Tibial artery (tissue), 4 donors: Measurements from ENCODE around the gene UNC5CL.
A peak's percentile ranks its signal among the peaks of the same experiment; 100 is the strongest.

ENCODE experiments used
- DNase-seq, 2 donors: peaks; one replicate each; pipeline ENCODE4 v3.0.0-alpha.2; 2019
- H3K27ac ChIP-seq, 2 donors: fragments of 200-600 bp; sonication (generic) in 1 of 2; 1 replicate in 1 of 2; 2 replicates in 1 of 2; pipeline ENCODE4 v1.5.1; 2018 to 2019; ENCODE audit warnings: mild to moderate bottlenecking in 1 of 2
- H3K27me3 ChIP-seq, 2 donors: fragments of 200-600 bp; sonication (generic) in 1 of 2; one replicate each; pipeline versions ENCODE4 v1.5.1 to v1.6.0; 2016 to 2019
- H3K36me3 ChIP-seq, 3 donors: fragments of 200-600 bp; sonication (generic) in 2 of 3; one replicate each; pipeline ENCODE4 v1.5.1; 2016 to 2019; ENCODE audit warnings: mild to moderate bottlenecking in 2 of 3
- H3K4me1 ChIP-seq, 4 donors: fragments of 200-600 bp; sonication (generic) in 2 of 4; 1 replicate in 3 of 4; 2 replicates in 1 of 4; pipeline ENCODE4 v1.5.1; 2016 to 2019
- H3K4me3 ChIP-seq, 2 donors: fragments of 200-600 bp; sonication (generic) in 1 of 2; 1 replicate in 1 of 2; 2 replicates in 1 of 2; pipeline ENCODE4 v1.5.1; 2018 to 2019; ENCODE audit warnings: mild to moderate bottlenecking in 2 of 2
- H3K9me3 ChIP-seq, 3 donors: fragments of 200-600 bp; sonication (generic) in 1 of 3; one replicate each; pipeline ENCODE4 v1.5.1; 2016 to 2019
- CTCF ChIP-seq, 2 experiments: fragments of 200-600 bp in 1 of 2; fragments of 450-650 bp in 1 of 2; IDR thresholded peaks; one replicate each; pipeline ENCODE4 v1.5.1; 2017 to 2019; ENCODE audit warnings: antibody characterized with exemption in 2 of 2, mild to moderate bottlenecking in 1 of 2, moderate library complexity in 1 of 2
- intact Hi-C: fragments of 100-400 bp; cut with DNase I; formaldehyde crosslinking; loops from one replicate; pipeline ENCODE4 v1.15.0; 2023; ENCODE audit warnings: low total_unique reads

UNC5CL gene

GRCh38 chr6:40999569-40999968 lies 39.5 kb downstream of the UNC5CL start:
- TF ChIP-seq CTCF (IDR thresholded peaks at IDR 0.05): no peak
- Histone ChIP-seq H3K9me3 (no peaks in the 10 kb centered on the region), H3K27me3 (peaks cover 0 to 7% of the 10 kb centered on the region in 2 donors), H3K4me1 (no peaks in the 10 kb centered on the region), H3K27ac (no peak overlapping the region), H3K36me3 (no peaks in the 10 kb centered on the region), H3K4me3 (no peak overlapping the region)
- DNase-seq: peak in 1 of 2 donors; percentile 61
- intact Hi-C loops: no loop called here

GRCh38 chr6:40998661-40999060 lies 40.4 kb downstream of the UNC5CL start:
- H3K27ac ChIP-seq: no peak overlapping the region
- H3K27me3 ChIP-seq: peaks cover 0 to 7% of the 10 kb centered on the region in 2 donors
- no peaks in the 10 kb centered on the region for H3K9me3 ChIP-seq
- intact Hi-C loops: no loop called here
- TF ChIP-seq CTCF (IDR thresholded peaks at IDR 0.05): no peak
- no peak overlapping the region for H3K4me3 ChIP-seq
- DNase-seq: no peak
- H3K4me1 ChIP-seq: no peaks in the 10 kb centered on the region
- H3K36me3 ChIP-seq: no peaks in the 10 kb centered on the region

GRCh38 chr6:40997234-40997957 lies 41.6 kb downstream of the UNC5CL start:
- intact Hi-C loops: no loop called here
- Histone ChIP-seq H3K36me3 (no peaks in the 10 kb centered on the region), H3K27ac (no peak overlapping the region), H3K27me3 (no peaks in the 10 kb centered on the region), H3K9me3 (no peaks in the 10 kb centered on the region), H3K4me1 (no peaks in the 10 kb centered on the region), H3K4me3 (no peak overlapping the region)
- no peak for TF ChIP-seq CTCF (IDR thresholded peaks at IDR 0.05)
- DNase-seq: no peak

GRCh38 chr6:40996591-40997233 lies 42.3 kb downstream of the UNC5CL start:
- no peak for TF ChIP-seq CTCF (IDR thresholded peaks at IDR 0.05)
- no peak overlapping the region for H3K27ac ChIP-seq
- DNase-seq: no peak
- H3K9me3 ChIP-seq: no peaks in the 10 kb centered on the region
- no peaks in the 10 kb centered on the region for H3K27me3 ChIP-seq
- no peaks in the 10 kb centered on the region for H3K4me1 ChIP-seq
- intact Hi-C loops: no loop called here
- no peaks in the 10 kb centered on the region for H3K36me3 ChIP-seq
- no peak overlapping the region for H3K4me3 ChIP-seq

- peaks cover 0 to 4% of the 10 kb centered on the region in 2 donors for H3K27me3 ChIP-seq
- intact Hi-C loops: no loop called here
- DNase-seq: no peak
Observed at GRCh38 chr6:40992746-40993145, 46.3 kb downstream of the UNC5CL start.

More at GRCh38 chr6:40992746-40993145, 46.3 kb downstream of the UNC5CL start:
- Histone ChIP-seq H3K9me3 (no peaks in the 10 kb centered on the region), H3K27ac (no peak overlapping the region), H3K4me1 (no peaks in the 10 kb centered on the region), H3K36me3 (no peaks in the 10 kb centered on the region), H3K4me3 (no peak overlapping the region)
- TF ChIP-seq CTCF (IDR thresholded peaks at IDR 0.05): no peak
